Lower leg skin (tissue), 4 donors: Measurements from ENCODE around the gene GJA10. TPM values are rescaled to one million over a fixed set of nuclear protein-coding genes. Genes with fewer than 3 reads are reported as not detected.

ENCODE experiments used
- DNase-seq, 2 donors: peaks; one replicate each; pipeline ENCODE4 v3.0.0-alpha.2; 2019; ENCODE audit warnings: low spot score in 2 of 2
- H3K4me3 ChIP-seq: fragments of 200-600 bp; sonication (generic); 2 replicates; pipeline ENCODE4 v1.5.1; 2017; ENCODE audit warnings: mild to moderate bottlenecking, low read depth; ENCODE audit not compliant: poor library complexity, severe bottlenecking
- CTCF ChIP-seq, 3 donors: fragments of 450-650 bp; IDR thresholded peaks; one replicate each; pipeline ENCODE4 v1.5.1; 2016; ENCODE audit warnings: antibody characterized with exemption in 3 of 3, mild to moderate bottlenecking in 3 of 3, moderate library complexity in 2 of 3
- POLR2A ChIP-seq, 2 donors: fragments of 450-650 bp; IDR thresholded peaks; one replicate each; pipeline ENCODE4 v1.6.1; 2016 to 2017; ENCODE audit warnings: antibody characterized with exemption in 2 of 2, mild to moderate bottlenecking in 1 of 2, moderate library complexity in 1 of 2
- WGBS, 2 donors: methylation state at CpG; one replicate each; pipeline ENCODE4 v1.1.5; 2018; 5-methylcytosine and 5-hydroxymethylcytosine counted together
- intact Hi-C: fragments of 100-400 bp; cut with DNase I; formaldehyde crosslinking; loops from one replicate; pipeline ENCODE4 v1.15.0; 2023; ENCODE audit warnings: low total_unique reads
- total RNA-seq, 4 donors: library from RNA; depleted of rRNA; stranded (reverse); fragments of >200 nt; gene quantifications; one replicate each; pipeline ENCODE4 v1.1.0, GENCODE V29; 2016

GJA10 gene
- total RNA-seq, 4 donors from 2014 or later, result not detected

GRCh38 chr6:89910902-89911240 lies 16.6 kb downstream of the GJA10 start:
- WGBS, 2 donors, result 38 to 62% methylated on average over 1 of the region's 1 CpG
- intact Hi-C loops, result no loop called here
- DNase-seq, result no peak
- H3K4me3 ChIP-seq, result no peak overlapping the region
- TF ChIP-seq CTCF (IDR thresholded peaks at IDR 0.05), result no peak
- no peak for TF ChIP-seq POLR2A (IDR thresholded peaks at IDR 0.05)

- no peak for DNase-seq
- 94 to 97% methylated on average over 3 of the region's 3 CpGs for WGBS, 2 donors
- intact Hi-C loops, result no loop called here
These were observed 22.1 kb downstream of the GJA10 start for GRCh38 chr6:89916136-89916920.

GRCh38 chr6:89917216-89917615 lies 22.9 kb downstream of the GJA10 start:
- 94 to 95% methylated on average over 4 of the region's 4 CpGs for WGBS, 2 donors
- TF ChIP-seq CTCF (IDR thresholded peaks at IDR 0.05) (no peak), POLR2A (IDR thresholded peaks at IDR 0.05) (no peak)
- intact Hi-C loops, result no loop called here
- no peak overlapping the region for H3K4me3 ChIP-seq
- no peak for DNase-seq

More at GRCh38 chr6:89916136-89916920, 22.1 kb downstream of the GJA10 start:
- H3K4me3 ChIP-seq, result no peak overlapping the region
- no peak for TF ChIP-seq CTCF (IDR thresholded peaks at IDR 0.05)

GRCh38 chr6:89917801-89918366 lies 23.6 kb downstream of the GJA10 start:
- TF ChIP-seq POLR2A (IDR thresholded peaks at IDR 0.05), result no peak
- TF ChIP-seq CTCF (IDR thresholded peaks at IDR 0.05), result no peak
- H3K4me3 ChIP-seq, result no peak overlapping the region
- DNase-seq, result no peak
- intact Hi-C loops, result no loop called here
- WGBS, 2 donors, result 31 to 60% methylated on average over 3 of the region's 3 CpGs

- no peak for DNase-seq
- intact Hi-C loops, result no loop called here
- TF ChIP-seq CTCF (IDR thresholded peaks at IDR 0.05) (no peak), POLR2A (IDR thresholded peaks at IDR 0.05) (no peak)
- 84 to 86% methylated on average over 6 of the region's 6 CpGs for WGBS, 2 donors
- no peak overlapping the region for H3K4me3 ChIP-seq
These were observed 26.9 kb downstream of the GJA10 start for GRCh38 chr6:89921197-89921596.
